PC-3 (cell line): ENCODE data around the gene SH3BP4. TPM values are rescaled to one million over a fixed set of nuclear protein-coding genes. Genes with fewer than 3 reads are reported as not detected.

Experiments used
- ATAC-seq: fragments of 200-7000 bp; cut with Tn5 transposase; 2 replicates; pipeline ENCODE4 v1.9.1; 2020; ENCODE audit warnings: mild to moderate bottlenecking, moderate library complexity
- BruUV-seq: library from RNA; stranded (reverse); fragments of 400-500 nt; replicated peaks from 2 replicates; lab custom pipeline; 2021; lab: Mats Ljungman, UMichigan
- CTCF ChIA-PET: fragments of 300-600 bp; sonication (Branson Sonifier 250); formaldehyde crosslinking; loops from one replicate; lab custom pipeline; 2022; ENCODE audit warnings: antibody characterized with exemption; lab: Charles Lee
- POLR2A ChIA-PET: fragments of 300-600 bp; sonication (Branson Sonifier 250); formaldehyde crosslinking; loops from one replicate; lab custom pipeline; 2022; ENCODE audit warnings: antibody characterized with exemption; ENCODE audit not compliant: unreplicated experiment; lab: Charles Lee
- DNase-seq: peaks from one replicate; pipeline ENCODE4 v3.0.0-alpha.2; 2015
- H2AFZ ChIP-seq: fragments of 300-600 bp; sonication (generic); 2 replicates; pipeline ENCODE4 v1.6.0; 2016; ENCODE audit warnings: antibody characterized with exemption, low read length
- H3F3A ChIP-seq: fragments of 300-600 bp; sonication (generic); one replicate; pipeline ENCODE4 v1.6.0; 2017; ENCODE audit warnings: antibody characterized with exemption, low read length, control low read depth, mild to moderate bottlenecking; ENCODE audit not compliant: unreplicated experiment
- H3K27ac ChIP-seq: fragments of 300-600 bp; sonication (generic); 2 replicates; pipeline ENCODE4 v1.5.1; 2016; ENCODE audit warnings: mild to moderate bottlenecking, low read length
- H3K27me3 ChIP-seq: fragments of 300-600 bp; sonication (generic); 2 replicates; pipeline ENCODE4 v1.6.1; 2016; ENCODE audit warnings: low read length, mixed read lengths
- H3K36me3 ChIP-seq: fragments of 300-600 bp; sonication (generic); 2 replicates; pipeline ENCODE4 v1.6.1; 2016; ENCODE audit warnings: low read depth, mixed run types, low read length, mixed read lengths
- H3K4me1 ChIP-seq: fragments of 300-600 bp; sonication (generic); 2 replicates; pipeline ENCODE4 v1.5.1; 2016; ENCODE audit warnings: low read length; ENCODE audit not compliant: insufficient read depth
- H3K4me2 ChIP-seq: fragments of 300-600 bp; sonication (generic); 2 replicates; pipeline ENCODE4 v1.6.0; 2016; ENCODE audit warnings: low read length
- H3K4me3 ChIP-seq: fragments of 300-600 bp; sonication (generic); 2 replicates; pipeline ENCODE4 v1.5.1; 2016; ENCODE audit warnings: mild to moderate bottlenecking, low read length, mixed read lengths
- H3K79me2 ChIP-seq: fragments of 300-600 bp; sonication (generic); 2 replicates; pipeline ENCODE4 v1.6.1; 2017; ENCODE audit warnings: low read length, mixed read lengths
- H3K9ac ChIP-seq: fragments of 300-600 bp; sonication (generic); 2 replicates; pipeline ENCODE4 v1.6.0; 2016; ENCODE audit warnings: mild to moderate bottlenecking, low read length
- H3K9me2 ChIP-seq: fragments of 300-600 bp; sonication (generic); replicated peaks from 2 replicates; pipeline ENCODE4 v1.6.1; 2016; ENCODE audit warnings: mixed run types, low read length, mixed read lengths
- H3K9me3 ChIP-seq: fragments of 300-600 bp; sonication (generic); 2 replicates; pipeline ENCODE4 v1.6.1; 2016; ENCODE audit warnings: low read length, mixed read lengths
- H4K20me1 ChIP-seq: fragments of 300-600 bp; sonication (generic); 2 replicates; pipeline ENCODE4 v1.6.1; 2016; ENCODE audit warnings: low read length, mixed read lengths
- CTCF ChIP-seq: fragments of 300-600 bp; sonication (generic); conservative IDR thresholded peaks from 2 replicates; pipeline ENCODE4 v1.5.1; 2017; ENCODE audit warnings: antibody characterized with exemption, low read depth, mild to moderate bottlenecking, low read length
- EZH2 ChIP-seq: fragments of 300-600 bp; sonication (generic); IDR thresholded peaks from one replicate; pipeline ENCODE4 v1.6.1; 2017; ENCODE audit warnings: antibody characterized with exemption, mild to moderate bottlenecking, low read length; ENCODE audit not compliant: unreplicated experiment
- EZH2phosphoT487 ChIP-seq: fragments of 300-600 bp; sonication (generic); IDR thresholded peaks from 2 replicates; pipeline ENCODE4 v1.6.1; 2018; ENCODE audit warnings: mild to moderate bottlenecking, antibody characterized with exemption, low read length, borderline replicate concordance
- intact Hi-C: fragments of 100-400 bp; cut with micrococcal nuclease; formaldehyde crosslinking; loops from 2 replicates; pipeline ENCODE4 v1.9.0; 2023
- total RNA-seq: library from RNA; depleted of rRNA; stranded (reverse); fragments of >200 nt; gene quantifications from 2 replicates; pipeline ENCODE4 v1.2.3, GENCODE V29; 2014

Gene SH3BP4
- total RNA-seq, 1 experiment from 2014 or later = 35.2 TPM

- ATAC-seq = no peak
- no TSS peak for BruUV-seq
- no peaks in the 10 kb centered on the region for H3K27me3 ChIP-seq
These were observed 35.9 kb downstream of the SH3BP4 start for GRCh38 chr2:234987754-234988153.

GRCh38 chr2:234988491-234988890, 36.7 kb downstream of the SH3BP4 start:
- no peaks in the 10 kb centered on the region for H3K9me2 ChIP-seq
- H3K79me2 ChIP-seq = peaks cover 97% of the 10 kb centered on the region
- DNase-seq = no peak
- CTCF ChIA-PET = no interaction called here
- H3K27ac ChIP-seq = peak overlapping the region; percentile 76
- H3K4me1 ChIP-seq = peaks cover 22% of the 10 kb centered on the region
- no peak overlapping the region for H2AFZ ChIP-seq
- no peak for ATAC-seq
- POLR2A ChIA-PET = no interaction called here
- peaks cover 5% of the 10 kb centered on the region; the same call in 1 of the 2 replicates for H3K36me3 ChIP-seq
- H3K9me3 ChIP-seq = no peaks in the 10 kb centered on the region
- TF ChIP-seq CTCF = no peak
- no peak for TF ChIP-seq EZH2phosphoT487
- no peak for TF ChIP-seq EZH2
- no peaks in the 10 kb centered on the region for H3K27me3 ChIP-seq
- BruUV-seq = no TSS peak
- H3K9ac ChIP-seq = peak overlapping the region; percentile 33; the same call in 1 of the 2 replicates
- no peaks in the 10 kb centered on the region for H3F3A ChIP-seq
- H3K4me3 ChIP-seq = no peak overlapping the region
- H3K4me2 ChIP-seq = peak overlapping the region; percentile 52; the same call in 1 of the 2 replicates
- no peaks in the 10 kb centered on the region for H4K20me1 ChIP-seq
- intact Hi-C loops = loop anchor here (10.0 kb wide), 1 partner anchor 106 kb away; no protein-coding TSS in a partner anchor

More at GRCh38 chr2:234987754-234988153, 35.9 kb downstream of the SH3BP4 start:
- ChIA-PET POLR2A (no interaction called here), CTCF (no interaction called here)
- H3K9ac ChIP-seq = no peak overlapping the region
- peaks cover 29% of the 10 kb centered on the region for H3K4me1 ChIP-seq
- no peak overlapping the region for H3K4me2 ChIP-seq
- no peak overlapping the region for H3K27ac ChIP-seq
- no peaks in the 10 kb centered on the region for H3F3A ChIP-seq
- H3K36me3 ChIP-seq = peaks cover 5% of the 10 kb centered on the region; the same call in 1 of the 2 replicates
- no peaks in the 10 kb centered on the region for H3K9me3 ChIP-seq
- no peak overlapping the region for H3K4me3 ChIP-seq
- no peak for TF ChIP-seq CTCF
- no peak for TF ChIP-seq EZH2
- TF ChIP-seq EZH2phosphoT487 = no peak
- H2AFZ ChIP-seq = no peak overlapping the region
- no peaks in the 10 kb centered on the region for H4K20me1 ChIP-seq
- no peaks in the 10 kb centered on the region for H3K9me2 ChIP-seq
- DNase-seq = no peak
- intact Hi-C loops = loop anchor here (10.0 kb wide), 1 partner anchor 107 kb away; no protein-coding TSS in a partner anchor
- H3K79me2 ChIP-seq = peaks cover 97% of the 10 kb centered on the region

GRCh38 chr2:234989183-234989701, 37.4 kb downstream of the SH3BP4 start:
- Histone ChIP-seq H3K9me2 (no peaks in the 10 kb centered on the region), H3K79me2 (peaks cover 97% of the 10 kb centered on the region), H3K36me3 (peaks cover 5% of the 10 kb centered on the region; the same call in 1 of the 2 replicates), H3K4me3 (peak overlapping the region; percentile 9; the same call in 1 of the 2 replicates), H3K9ac (peak overlapping the region; percentile 33; the same call in 1 of the 2 replicates), H3K27me3 (no peaks in the 10 kb centered on the region), H4K20me1 (no peaks in the 10 kb centered on the region), H3K9me3 (no peaks in the 10 kb centered on the region), H2AFZ (no peak overlapping the region), H3K4me1 (peaks cover 21% of the 10 kb centered on the region), H3F3A (no peaks in the 10 kb centered on the region), H3K4me2 (peak overlapping the region; percentile 52), H3K27ac (peak overlapping the region; percentile 76)
- peak; percentile 90 for ATAC-seq
- ChIA-PET CTCF (no interaction called here), POLR2A (interaction anchor here (0.6 kb wide), 1 partner anchor 14 kb away, joined by 3 read pairs; no protein-coding TSS in a partner anchor)
- no TSS peak for BruUV-seq
- intact Hi-C loops = loop anchor here (10.0 kb wide), 1 partner anchor 106 kb away; no protein-coding TSS in a partner anchor
- peak; percentile 96 for DNase-seq
- TF ChIP-seq EZH2phosphoT487 (no peak), CTCF (no peak), EZH2 (no peak)
